ENCODE results near the gene CSRP2.

CSRP2 gene

DNA sequence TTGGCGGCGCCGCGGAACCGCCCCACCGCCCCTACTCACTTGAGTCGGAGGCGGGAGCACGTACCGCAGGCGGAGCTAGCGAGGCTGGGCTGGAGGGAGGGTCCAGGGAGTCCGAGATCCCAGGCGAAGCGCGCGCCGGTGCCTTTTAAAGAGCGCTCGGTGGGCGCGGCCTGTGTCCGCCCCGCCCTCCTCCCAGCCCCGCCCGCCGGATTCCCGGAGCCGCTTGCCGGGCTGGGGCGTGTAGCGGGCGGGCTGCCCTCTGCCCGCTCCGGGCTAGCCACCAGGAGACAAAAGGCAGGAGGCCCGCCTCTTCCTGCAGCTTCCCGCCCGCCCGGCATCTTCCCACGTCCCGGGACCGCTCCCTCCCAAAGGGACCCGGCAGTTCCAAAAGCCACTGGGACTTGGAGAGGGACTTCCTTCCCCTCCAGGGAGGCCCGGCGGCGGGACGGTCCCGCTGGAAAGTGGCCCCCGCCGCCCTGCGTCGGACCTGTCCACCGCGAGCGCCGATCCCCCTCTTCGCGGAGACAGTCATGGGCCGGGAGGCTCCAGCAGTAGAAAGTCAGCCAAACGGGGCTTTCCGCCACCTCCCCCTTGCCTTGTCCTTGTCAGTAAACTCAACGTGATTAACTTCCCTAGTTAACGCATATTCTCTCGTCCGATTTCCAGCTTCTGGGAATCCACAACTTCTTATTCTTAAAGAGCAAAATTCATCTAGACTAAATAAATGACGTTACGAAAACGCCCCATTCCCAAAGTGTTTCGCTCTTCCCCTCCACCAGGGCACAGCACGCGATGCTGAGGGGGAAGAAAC lies at the start of gene CSRP2:
CSRP2 (minus strand) TSS at position 121 of the 811 bp plus-strand sequence. CDS start 12,759 bp downstream, outside the sequence.
- DNase-seq (ENCODE audit: low read depth): peak; percentile 74

DNA sequence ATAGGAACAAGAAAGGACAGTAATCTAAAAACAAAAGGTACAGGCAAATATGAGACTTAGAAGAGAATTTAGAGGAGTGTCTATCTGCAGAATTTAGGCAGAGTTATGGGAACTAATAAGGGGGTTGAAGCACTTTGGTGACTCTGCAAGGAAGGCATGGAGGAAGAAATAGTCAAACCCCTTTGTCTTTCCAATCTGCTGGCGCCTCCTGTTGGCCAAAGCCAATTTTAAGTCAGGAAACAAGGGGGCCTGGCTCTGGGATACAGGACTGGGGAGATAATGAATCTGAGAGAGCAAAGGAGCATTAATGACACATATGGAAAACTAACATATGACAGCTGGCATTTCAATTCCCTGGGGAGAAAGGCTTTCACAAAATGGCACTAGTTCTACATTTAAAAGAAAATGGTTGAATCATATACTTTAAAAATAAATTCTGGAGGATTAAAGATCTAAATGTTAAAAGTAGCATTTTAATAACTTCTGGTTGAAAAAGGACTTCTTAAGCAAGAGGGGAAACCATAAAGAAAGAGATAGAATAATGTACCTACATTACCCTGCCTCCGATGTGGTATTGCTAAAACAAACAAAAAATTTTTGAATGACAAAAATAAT lies 48.5 kb upstream of the CSRP2 start:
- peak; percentile 22 for DNase-seq (ENCODE audit: low read depth)

DNA sequence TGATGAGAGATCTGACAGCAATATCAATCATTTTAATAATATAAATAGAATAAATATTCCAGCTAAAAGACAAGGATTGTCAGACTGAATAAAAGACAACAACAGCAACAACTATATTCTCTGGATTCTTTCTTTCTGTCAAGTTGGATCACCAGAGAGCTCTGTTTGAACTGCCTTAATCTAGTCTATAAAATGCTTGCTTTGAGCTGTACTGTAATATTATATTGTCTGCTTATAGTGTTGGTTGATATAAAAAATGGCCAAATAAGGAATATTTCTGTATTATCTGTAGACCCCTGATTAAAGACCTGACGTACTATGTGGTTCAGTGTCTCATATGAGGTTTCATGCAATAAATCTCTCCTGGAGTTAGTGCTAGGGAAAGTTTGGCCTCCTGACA lies 46.3 kb upstream of the CSRP2 start:
- no peak for DNase-seq (ENCODE audit: low read depth)

DNA sequence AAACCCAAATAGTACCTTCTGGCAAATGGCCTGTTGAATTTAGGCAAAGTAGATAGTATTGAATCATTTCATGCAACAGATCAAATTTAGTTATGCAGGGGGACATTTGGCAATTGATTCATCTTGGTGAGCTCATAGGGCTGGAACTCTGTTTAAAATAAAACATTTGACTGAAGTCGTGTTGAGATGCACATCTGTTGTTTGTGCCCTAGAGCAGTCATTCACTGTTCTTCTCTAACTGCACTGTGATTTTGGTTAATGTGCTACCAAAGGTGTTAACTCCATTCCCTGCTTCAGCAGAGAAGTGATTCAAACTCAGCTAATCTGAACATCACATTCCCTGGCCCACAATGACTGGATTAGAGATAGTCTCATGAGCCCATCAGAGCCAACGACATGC lies 44.0 kb upstream of the CSRP2 start:
- DNase-seq (ENCODE audit: low read depth): no peak

DNA sequence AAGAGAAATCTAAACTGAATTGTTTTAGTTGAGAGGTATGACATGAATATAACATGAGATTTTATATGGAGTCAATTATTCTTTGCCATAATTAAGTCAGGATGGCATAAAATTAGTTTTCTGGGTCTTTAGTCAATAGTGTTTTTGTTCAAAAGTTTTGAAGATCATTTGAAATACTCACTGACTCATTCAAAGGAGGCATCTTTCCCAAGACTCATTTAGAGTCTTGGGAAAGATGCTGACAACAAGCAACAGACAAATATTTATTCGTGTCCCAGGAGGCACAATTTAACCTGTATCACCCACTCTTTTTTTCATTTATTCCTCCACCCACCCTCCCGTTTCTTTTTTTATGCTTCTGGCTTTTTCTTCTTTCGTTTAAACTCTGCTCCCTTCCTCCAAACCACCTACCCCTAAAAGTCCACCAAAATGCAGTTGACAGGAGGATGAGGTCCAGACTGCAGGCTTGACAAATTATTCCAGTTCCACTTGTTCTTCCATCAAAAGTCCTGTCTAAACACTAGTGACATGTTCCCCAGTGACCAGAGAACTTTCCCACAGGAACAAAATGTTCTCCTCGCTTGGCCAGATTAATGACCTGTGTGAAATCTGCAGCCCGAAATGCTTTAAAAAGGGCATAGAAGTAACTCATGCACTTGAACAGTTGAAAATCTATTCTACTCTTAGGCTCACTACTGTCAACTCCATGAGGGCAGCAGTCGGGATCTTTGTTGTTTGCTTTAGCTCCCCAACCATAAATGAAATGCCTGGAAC lies 43.3 kb upstream of the CSRP2 start:
- no peak for DNase-seq (ENCODE audit: low read depth)

DNA sequence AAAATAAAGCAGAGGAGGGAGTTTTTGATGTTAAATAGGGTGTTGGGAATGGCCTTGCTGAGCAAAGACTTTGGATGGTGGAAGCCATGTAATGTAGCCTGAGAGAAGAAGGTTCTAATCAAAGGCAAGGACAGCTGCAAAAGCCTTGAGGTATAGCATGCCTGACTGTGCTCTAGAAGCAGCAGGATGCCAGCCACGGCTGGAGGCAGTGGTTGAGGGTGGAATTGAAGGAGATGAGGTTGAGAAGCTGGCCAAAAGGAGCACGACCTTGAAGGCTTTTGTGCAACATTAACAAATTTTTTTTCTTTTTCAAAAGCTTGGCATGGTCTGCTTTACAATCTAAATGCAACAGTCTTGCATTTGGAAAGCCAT lies 42.3 kb upstream of the CSRP2 start:
- no peak for DNase-seq (ENCODE audit: low read depth)

DNA sequence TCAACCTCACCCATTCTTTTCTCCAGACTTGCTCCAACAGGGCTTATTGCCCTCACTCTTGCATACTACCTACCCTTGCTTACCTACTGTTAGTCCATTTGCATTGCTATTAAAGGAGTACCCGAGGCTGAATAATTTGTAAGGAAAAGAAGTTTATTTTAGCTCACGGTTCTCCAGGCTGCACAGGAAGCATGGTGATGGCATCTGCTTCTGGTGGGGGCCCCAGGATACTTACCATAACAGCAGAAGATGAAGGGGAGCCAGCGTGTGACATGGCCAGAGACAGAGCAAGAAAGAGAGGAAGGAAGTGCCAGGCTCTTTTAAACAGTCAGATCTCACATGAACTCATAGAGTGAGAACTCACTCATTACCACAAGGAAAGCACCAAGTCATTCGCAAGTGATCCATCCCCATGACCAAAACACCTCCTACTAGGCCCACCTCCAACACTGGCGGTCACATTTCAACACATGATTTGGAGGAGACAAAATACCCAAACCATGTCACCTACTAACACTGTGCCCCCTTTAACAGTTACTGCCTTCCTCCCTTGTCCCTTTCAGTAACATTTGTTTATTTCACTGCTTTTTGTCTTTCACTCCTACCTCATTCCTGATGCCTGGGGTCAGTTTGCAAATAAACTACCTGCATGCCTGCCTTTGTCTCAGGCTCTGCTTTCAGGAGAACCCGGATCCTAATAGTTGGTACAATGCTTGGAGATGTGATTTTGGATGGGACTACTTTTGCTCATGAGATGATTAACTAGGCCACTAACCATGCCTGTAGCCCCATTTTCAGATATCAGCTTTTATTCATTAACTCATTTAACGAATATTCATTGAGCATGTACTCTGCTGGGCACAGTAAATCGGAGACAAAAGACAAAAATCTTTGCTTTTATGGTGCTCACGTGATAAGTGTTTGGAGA lies 41.6 kb upstream of the CSRP2 start:
- no peak for DNase-seq (ENCODE audit: low read depth)

DNA sequence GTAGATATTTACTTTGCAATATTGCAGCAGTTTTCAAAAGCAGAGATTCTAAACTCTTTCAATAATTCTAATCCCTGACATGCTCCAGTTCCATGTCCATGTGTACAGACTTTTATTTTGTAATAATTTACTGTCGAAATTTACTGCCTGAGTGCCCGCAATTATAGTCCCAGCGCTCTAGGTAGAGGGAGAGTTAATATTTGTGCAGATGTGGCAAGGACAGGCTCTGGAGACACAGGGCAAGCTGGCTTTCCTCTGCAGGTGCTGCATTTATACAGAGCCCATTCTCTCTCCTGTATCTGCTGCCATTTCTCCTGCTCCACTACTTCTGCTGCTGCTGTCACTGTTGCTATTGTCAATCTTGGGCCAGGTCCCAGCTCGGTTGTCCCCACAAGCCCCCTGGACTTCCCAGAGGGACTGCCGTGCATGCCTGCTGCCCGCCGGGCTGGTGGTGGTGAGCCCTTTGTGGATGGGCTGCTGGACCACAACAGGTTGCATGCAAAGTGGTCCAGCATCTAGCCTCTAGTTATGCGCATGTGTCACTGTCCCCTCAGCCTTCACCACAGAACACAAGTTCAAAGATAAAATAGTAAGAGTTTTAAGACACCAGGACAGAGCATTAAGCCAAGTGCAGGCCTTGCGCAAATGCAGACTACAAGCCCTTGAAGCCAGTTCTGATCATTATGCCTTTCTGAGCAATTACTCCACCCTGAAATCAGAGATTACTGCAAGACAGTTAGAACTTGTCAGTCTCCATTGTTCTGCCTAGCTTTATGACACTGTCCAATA lies 40.8 kb upstream of the CSRP2 start:
- no peak for DNase-seq (ENCODE audit: low read depth)

DNA sequence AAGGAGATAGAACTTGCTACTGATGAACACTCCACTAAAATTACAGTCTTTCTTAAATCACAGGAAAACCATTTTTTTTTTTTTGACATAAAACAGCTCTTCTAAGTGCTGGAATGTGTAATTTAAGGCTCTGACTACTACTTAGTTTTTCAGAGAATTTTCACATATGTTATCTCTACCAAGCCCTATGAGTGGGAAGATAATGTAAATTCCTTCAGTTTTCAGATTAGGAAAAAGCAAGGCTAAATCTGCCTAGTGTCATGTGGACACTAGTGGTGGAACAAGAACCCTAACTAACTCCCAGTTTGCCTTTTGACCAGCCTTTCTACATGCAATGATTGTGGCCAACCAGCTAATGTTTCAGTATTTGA lies 37.3 kb upstream of the CSRP2 start:
- no peak for DNase-seq (ENCODE audit: low read depth)

DNA sequence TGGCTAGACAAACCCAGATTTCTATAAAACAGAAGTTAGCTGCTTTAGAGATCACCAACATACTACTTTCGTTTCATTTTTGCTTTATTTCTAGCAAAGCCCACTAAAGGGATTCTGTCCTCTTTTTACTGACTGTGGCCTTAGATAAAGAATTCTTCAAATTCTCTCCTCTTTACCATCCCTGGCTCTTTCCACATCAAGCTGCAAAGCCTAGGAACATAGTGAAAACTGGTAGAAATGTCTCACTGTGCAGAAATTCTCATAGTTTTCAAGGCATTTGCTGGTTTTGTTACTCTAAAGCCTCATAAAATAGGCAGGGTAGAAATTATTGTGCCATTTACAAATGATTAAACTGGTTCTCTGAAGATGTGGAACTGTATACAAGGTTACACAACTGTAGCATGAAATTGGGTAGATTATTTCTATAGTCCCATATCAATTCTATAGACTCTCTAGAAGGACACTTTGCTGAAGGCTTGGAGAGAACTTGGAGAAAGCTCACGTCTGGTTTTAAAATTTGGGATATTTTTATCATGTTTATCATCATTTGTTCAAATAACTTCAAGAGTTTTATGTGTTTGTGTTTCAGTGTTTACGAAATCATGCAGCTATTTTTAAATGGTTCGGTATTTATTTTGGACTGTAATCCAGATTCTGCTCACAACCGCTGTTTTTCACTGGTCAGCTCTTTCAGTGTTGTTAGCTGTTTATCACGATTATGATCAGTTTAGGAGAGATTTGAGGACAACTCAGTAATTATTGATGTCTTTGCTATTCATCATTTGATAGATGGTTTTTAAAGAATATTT lies 36.7 kb upstream of the CSRP2 start:
- no peak for DNase-seq (ENCODE audit: low read depth)

DNA sequence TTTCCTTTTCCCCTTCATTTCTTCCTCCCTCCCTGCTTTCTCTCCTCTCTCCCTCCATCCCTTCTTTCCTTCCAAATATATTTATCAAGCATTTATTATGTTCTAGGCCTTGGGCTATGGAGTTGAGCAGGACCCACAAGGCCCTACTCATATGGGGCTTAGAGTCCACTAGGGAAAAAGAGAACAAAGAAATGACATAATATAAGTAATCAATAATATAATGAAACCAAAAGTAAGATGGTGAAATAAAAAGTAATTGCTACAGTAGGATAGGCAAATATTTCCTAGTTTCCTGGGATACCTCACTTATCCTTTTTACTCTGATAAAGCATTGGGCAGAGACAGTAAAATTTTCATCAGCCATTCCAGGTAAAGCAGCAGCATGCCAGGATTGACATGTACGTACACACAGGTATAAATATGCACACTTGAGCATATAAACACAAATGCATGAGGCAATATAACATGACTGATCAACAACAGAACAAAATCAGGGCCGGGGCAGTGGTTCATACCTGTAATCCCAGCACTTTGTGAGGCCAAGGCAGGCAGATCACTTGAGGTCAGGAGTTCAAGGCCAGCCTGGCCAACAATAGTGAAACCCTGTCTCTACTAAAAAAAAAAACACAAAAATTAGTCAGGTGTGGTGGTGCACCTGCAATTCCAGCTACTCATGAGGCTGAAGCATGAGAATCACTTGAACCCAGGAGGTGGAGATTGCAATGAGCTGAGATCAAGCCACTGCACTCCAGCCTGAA lies 35.5 kb upstream of the CSRP2 start:
- no peak for DNase-seq (ENCODE audit: low read depth)

DNA sequence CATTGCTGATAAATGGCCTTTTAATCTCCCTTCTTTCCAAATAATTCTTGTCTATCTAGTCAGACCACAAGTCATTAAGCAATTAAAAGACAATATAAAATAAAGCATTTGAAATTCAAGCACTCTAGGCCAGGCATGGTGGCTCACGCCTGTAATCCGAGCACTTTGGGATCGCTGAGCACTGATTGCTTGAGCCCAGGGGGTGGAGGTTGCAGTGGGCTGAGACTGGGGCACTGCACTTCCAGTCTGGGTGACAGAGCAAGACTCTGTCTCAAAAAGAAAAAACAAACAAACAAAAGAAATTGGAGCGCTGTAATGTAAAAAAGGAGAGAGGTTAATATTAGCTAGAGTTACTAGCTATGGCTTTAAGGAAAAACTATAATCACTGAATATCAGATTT lies 30.5 kb upstream of the CSRP2 start:
- DNase-seq (ENCODE audit: low read depth): no peak

DNA sequence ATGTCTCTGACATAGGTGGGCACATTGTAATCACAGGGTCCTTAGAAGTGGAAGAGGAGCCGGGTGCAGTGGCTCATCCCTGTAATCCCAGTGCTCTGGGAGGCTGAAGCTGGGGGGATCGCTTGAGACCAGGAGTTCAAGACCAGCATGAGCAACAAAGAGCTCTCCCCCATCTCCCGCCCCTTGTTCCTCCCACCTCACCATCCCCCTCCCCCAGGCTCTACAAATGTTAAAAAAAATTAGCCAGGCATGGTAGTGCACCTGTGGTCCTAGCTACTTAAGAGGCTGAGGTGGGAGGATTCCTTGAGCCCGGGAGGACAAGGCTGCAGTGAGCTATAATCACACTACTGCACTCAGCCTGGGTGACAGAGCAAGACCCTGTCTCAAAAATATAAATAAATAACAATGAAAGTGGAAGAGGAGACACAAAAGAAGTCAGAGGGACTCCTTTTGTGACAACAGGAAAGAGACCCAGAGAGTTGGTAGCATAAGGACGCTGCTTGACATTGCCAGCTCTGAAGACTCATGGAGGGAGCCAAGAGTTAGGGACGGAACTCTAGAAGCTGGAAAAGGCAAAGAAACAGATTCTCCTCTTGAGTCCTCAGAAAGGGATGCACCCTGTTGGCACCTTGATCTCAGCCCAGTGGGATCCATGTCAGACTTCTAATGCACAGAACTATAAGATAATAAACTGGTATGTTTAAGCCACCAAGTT lies 29.6 kb upstream of the CSRP2 start:
- no peak for DNase-seq (ENCODE audit: low read depth)

DNA sequence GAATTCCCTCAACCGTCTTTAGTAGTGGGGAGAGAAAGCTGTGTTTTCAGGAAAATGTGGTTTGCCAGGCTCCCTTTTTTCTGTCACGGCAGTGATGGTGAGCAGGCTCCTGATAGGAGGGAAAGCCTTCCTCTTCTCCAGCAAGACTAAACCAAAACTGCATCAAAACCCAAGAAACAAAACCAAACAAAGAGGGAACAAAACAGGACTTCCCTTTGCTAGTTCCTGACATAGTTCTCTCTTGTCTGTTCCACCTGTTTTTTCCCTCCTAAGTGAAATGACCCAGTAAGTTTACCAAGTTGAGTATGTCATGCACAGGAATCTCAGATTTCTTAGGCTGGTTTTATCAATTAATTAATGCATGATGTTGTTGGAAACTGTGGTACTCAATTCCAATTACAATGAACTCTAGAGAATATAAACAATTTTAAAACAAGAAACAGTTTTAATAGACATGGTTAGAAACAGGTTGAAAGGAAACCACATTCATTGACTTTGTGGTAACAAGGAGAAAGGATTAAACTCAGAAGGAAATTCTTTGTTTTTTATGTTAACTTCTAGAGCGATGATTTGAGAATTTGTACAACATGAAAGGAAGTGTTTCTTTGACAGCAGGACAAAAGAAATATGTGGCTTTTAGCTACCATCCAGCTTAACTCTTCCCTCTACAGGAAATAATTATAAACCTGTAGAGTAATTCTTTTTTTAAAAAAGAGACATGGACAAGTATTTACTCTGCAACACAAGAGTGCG lies 23.0 kb upstream of the CSRP2 start:
- no peak for DNase-seq (ENCODE audit: low read depth)

DNA sequence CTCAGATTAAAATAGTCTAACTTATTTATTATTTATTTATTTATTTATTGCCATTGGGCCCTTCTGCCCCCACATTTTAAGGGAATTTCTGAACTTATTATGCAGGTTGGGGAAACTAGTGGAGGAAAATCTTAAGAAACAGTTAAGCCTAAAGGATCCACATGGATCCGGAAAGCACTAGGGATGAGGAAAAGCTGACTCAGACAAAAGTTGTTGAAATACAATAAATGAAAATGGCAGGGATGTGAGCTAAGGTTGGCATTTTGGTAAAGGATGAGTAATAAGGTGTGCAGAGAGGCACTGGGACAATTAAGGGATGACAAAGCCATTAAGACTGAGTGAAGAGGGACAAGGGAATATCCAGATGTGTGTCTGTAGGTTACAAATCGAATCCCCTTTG lies 20.7 kb upstream of the CSRP2 start:
- DNase-seq (ENCODE audit: low read depth): no peak

DNA sequence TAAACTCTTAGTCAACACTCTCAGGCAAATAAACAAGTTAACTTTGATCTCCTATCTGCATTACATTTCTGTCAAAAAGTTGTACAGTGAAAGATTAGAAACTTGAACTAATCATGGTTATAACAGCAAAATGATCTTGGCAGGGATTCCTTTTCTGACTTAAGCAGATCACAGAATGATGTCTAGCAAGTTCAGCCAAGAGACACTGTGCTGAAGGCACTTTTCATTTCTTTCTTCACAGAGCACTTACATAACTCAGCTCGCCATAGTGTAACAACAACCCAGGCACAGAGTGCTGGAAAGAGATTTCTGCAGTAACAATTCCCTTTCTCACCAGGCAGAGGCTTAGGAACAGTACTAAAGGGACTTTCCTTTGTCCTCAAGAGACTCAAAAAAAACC lies 19.6 kb upstream of the CSRP2 start:
- DNase-seq (ENCODE audit: low read depth): peak; percentile 1

DNA sequence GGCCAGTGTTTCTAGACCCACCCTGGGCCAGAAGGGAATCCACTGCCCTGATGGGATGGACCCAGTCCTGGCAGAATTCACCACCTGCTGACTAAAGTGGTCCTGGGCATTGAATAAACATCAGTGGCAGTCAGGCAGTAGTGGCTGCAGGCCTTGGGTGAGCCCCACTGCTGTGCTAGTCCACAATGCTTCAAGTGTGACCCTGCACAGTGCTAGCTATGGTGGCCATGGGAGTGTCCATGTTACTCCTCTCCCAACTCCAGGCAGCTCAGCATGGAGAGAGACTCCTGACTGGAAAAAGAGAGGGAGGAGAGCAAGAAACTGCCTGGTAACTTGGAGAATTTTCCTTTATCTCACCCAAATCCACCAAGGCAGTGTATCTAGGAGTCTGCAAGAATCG lies 17.5 kb upstream of the CSRP2 start:
- no peak for DNase-seq (ENCODE audit: low read depth)

DNA sequence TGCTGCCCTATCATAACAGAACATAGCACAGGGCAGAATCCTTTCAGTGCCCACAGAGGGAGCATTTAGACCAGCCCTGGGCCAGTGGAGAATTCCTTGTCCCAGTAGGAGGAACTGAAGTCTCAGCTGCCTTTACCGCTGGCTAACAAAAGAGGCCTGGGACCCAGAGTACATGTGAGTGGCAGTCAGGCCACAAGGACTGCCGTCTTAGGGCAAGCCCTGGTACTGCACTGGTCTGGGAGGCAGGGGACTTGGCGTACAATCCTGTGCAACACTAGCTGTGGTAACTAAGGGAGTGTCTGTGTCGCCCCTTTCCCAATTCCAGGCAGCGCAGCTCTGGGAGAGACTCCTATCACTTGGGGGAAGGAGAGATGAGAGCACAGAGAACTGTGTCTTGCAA lies 17.0 kb upstream of the CSRP2 start:
- no peak for DNase-seq (ENCODE audit: low read depth)
